GM20431 (cell line): Measurements from ENCODE around the gene GALR3.

Experiments used
- in situ Hi-C: fragments of 300-500 bp; cut with MseI, MboI; formaldehyde crosslinking; loops from one replicate; pipeline ENCODE4 v1.15.0; 2020; ENCODE audit warnings: low sequenced_read_pairs; ENCODE audit not compliant: unreplicated experiment

The GALR3 gene

GRCh38 chr22:37818409-37819104, 4.6 kb upstream of the GALR3 start:
- in situ Hi-C loops, result no loop called here

- in situ Hi-C loops, result no loop called here
Measured at GRCh38 chr22:37819105-37819433, 4.1 kb upstream of the GALR3 start.

- in situ Hi-C loops, result no loop called here
Measured at GRCh38 chr22:37820350-37820749, 2.8 kb upstream of the GALR3 start.

GRCh38 chr22:37822079-37822833, 926 bp upstream of the GALR3 start:
- in situ Hi-C loops, result no loop called here

- in situ Hi-C loops, result no loop called here
Measured at GRCh38 chr22:37824674-37825641, 1.8 kb downstream of the GALR3 start.

GRCh38 chr22:37827056-37827455, 3.9 kb downstream of the GALR3 start:
- in situ Hi-C loops, result no loop called here

- in situ Hi-C loops, result no loop called here
Measured at GRCh38 chr22:37830093-37830842, 7.1 kb downstream of the GALR3 start.

GRCh38 chr22:37831472-37831871, 8.3 kb downstream of the GALR3 start:
- in situ Hi-C loops, result no loop called here

GRCh38 chr22:37832022-37832857, 9.1 kb downstream of the GALR3 start:
- in situ Hi-C loops, result no loop called here

- in situ Hi-C loops, result no loop called here
Measured at GRCh38 chr22:37842015-37842793, 19.0 kb downstream of the GALR3 start.

- in situ Hi-C loops, result no loop called here
Measured at GRCh38 chr22:37843741-37844089, 20.5 kb downstream of the GALR3 start.

GRCh38 chr22:37844904-37845329, 21.7 kb downstream of the GALR3 start:
- in situ Hi-C loops, result no loop called here

- in situ Hi-C loops, result no loop called here
Measured at GRCh38 chr22:37846433-37846832, 23.3 kb downstream of the GALR3 start.

GRCh38 chr22:37848587-37849088, 25.5 kb downstream of the GALR3 start:
- in situ Hi-C loops, result no loop called here

- in situ Hi-C loops, result no loop called here
Measured at GRCh38 chr22:37849089-37849751, 26.0 kb downstream of the GALR3 start, which contains the start of gene EIF3L. EIF3L (plus strand) TSS chr22:37849419; CDS start chr22:37849450, 31 bp downstream.

GRCh38 chr22:37850801-37851200, 27.6 kb downstream of the GALR3 start:
- in situ Hi-C loops, result no loop called here

- in situ Hi-C loops, result no loop called here
Measured at GRCh38 chr22:37852418-37852817, 29.2 kb downstream of the GALR3 start.

GRCh38 chr22:37854946-37855345, 31.8 kb downstream of the GALR3 start:
- in situ Hi-C loops, result no loop called here
